Fibroblast of pulmonary artery (primary cell): Measurements from ENCODE around the gene UST.

ENCODE experiments used
- DNase-seq: peaks from one replicate; pipeline ENCODE4 v3.0.0-alpha.2; 2010; ENCODE audit warnings: low read depth
- H3K4me3 ChIP-seq: replicated peaks from 2 replicates; pipeline ENCODE4 v1.5.1; 2011; ENCODE audit warnings: low read depth, mild to moderate bottlenecking, control low read depth, low read length, moderate library complexity
- TF ChIP-seq, protein P1 (sequence below): IDR thresholded peaks from 2 replicates; pipeline ENCODE4 v1.5.1; 2011; ENCODE audit warnings: mild to moderate bottlenecking, control low read depth, low read length, inconsistent platforms; ENCODE audit errors: missing control alignments

UST gene

DNA sequence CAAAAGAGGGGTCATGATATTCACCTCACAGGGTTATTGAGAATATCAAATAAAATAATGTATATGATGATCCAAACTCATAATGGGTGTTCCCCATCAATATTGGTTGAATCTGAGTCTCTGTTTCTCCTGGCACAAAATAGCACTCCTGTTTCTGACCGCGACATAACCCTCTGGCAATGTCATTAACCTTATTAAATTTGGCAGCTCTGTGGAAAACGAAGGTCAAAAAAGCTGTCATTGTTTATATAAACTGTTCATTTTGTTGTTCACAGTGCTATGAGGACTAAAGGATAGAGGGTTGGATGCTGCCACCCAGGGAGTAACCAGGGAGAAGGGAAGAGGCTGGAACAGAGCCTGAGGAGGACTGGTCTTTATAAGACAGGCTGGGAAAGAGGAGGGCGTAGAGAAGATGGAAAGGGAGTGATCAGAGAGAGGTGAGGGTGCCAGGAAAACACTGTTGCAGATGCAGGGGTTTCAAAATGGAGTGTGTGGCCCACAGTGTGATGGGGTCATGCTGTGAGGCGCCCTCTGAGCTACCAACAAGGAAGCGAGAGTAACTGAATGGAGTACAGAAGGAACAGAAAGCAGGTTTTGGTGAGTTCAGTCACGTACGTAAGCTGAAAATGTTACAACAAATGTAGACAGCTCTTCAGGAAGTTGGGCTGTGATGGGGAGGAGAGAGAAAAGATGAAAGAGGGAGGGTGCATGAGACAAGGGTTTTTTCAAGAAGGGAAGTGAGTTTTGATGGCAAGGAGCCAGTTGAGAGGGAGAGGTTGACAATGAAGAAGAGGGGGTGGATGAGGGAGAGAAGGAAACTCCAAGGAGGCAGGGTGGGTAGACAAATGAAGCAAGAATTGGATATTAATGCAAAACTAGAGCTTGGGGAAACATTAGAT, 319.1 kb downstream of the UST start:
- peak; percentile 70 for DNase-seq
- no peak overlapping the region for H3K4me3 ChIP-seq
- TF ChIP-seq, protein P1, sequence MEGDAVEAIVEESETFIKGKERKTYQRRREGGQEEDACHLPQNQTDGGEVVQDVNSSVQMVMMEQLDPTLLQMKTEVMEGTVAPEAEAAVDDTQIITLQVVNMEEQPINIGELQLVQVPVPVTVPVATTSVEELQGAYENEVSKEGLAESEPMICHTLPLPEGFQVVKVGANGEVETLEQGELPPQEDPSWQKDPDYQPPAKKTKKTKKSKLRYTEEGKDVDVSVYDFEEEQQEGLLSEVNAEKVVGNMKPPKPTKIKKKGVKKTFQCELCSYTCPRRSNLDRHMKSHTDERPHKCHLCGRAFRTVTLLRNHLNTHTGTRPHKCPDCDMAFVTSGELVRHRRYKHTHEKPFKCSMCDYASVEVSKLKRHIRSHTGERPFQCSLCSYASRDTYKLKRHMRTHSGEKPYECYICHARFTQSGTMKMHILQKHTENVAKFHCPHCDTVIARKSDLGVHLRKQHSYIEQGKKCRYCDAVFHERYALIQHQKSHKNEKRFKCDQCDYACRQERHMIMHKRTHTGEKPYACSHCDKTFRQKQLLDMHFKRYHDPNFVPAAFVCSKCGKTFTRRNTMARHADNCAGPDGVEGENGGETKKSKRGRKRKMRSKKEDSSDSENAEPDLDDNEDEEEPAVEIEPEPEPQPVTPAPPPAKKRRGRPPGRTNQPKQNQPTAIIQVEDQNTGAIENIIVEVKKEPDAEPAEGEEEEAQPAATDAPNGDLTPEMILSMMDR = no peak

DNA sequence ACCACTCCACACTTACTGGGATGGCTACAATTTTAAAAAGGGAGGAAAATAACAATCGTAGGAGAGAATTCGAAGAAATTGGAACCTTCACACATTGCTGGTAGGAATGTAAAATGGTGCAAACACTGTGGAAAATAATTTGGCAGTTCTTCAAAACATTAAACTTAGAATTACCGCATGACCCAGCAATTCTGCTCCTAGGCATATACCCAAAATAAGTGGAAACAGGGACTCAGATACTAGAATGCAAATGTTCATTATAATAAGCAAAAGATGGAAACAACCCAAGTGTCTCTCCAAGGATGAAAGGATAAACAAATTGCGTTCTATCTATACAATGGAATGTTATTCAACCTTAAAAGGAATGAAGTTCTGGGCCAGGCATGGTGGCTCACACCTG, 325.2 kb downstream of the UST start:
- no peak overlapping the region for H3K4me3 ChIP-seq
- TF ChIP-seq, protein P1 = no peak

DNA sequence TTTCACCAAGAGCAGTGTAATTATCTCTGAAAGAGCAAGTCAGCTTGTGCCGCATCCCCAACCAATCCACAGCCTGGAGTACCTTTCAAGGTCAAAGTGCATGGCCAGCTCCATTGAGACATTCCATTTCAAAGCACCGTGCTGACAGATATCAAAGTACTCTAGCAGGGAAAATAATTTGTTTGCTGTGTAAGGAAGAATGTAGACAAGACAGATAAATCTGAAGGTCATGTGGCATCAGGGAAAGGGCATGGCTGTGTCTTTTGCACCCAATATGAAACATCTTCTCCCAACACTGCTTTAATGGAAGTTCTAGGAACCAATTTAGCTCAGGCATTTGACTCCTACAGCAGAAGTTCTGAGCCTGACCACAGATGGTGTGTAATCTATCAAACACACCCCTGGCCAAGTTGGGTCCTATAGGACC, 328.0 kb downstream of the UST start:
- H3K4me3 ChIP-seq = no peak overlapping the region
- no peak for DNase-seq
- TF ChIP-seq, protein P1 = no peak

More for the DNA sequence above, 325.2 kb downstream of the UST start:
- DNase-seq = no peak

DNA sequence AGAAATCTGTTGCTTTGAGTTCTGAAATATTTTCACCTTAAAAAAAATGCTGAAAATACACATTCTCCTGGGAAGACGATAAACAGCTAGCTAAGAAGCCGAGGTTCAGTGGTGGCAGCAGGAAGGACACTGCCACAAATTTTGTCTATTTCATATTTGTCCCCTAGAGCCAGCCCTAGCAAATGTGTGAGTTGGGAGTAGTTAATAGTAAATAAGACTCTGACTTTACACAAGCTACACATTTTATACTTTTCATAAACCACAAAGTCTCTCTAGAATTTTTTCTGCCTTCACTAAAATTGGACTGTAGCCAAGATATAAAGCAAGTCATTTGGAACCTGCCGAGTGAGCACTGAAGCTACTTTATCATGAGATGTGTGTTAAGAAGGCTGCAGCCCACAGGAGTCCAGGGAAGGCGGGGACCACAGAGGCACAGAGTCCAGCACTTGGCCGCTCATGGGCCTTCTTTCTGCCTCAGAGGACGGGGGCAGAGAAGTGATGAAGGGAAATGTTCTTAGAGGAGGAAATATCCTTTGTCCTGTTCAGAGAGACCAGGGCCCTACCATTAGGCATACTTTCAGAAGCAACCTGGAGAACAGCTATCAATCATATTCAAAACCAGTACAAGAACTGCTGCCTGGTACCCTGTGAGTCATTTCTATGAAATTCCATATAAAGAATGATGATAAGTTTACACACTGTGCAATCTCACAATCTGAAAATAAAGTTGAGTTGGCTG, 329.0 kb downstream of the UST start:
- no peak overlapping the region for H3K4me3 ChIP-seq
- peak; percentile 45 for DNase-seq
- TF ChIP-seq, protein P1 = no peak

DNA sequence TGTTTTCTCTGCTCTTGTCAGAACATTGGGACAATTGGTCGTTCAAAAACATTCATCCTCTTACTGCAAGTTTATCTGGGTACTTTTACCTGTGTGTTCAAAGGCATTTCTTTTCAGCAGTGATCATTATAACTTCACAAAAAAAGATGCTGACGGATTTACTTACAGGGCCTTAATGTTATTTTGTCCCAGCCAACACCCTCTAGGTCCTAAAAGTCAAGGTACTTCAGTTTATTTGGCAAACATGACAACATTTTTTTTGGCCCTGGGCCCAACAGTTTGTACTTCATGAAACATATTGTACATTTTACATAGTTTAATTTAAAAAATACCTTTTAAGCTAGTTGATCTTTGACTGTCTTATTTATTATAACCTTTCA, 329.5 kb downstream of the UST start:
- TF ChIP-seq, protein P1 = no peak
- no peak for DNase-seq
- H3K4me3 ChIP-seq = no peak overlapping the region

DNA sequence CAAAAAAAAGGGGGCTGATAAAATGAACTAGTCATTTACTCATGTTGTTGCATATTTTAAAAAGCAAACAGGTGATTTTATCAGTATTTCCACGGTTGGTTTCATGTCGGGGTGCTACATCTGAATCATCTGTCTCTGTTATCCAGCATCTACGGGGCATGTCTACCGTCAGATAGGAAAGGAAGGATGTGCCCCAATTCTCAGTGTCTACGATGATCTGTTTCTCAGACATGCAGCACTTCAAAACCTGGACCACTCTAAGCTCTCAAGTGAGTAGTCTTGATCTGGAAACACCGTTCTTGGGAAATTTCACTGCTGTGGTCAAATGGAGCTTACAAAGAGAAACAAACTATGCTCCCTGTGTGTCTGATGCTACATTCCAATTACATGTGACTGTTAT, 330.4 kb downstream of the UST start:
- no peak overlapping the region for H3K4me3 ChIP-seq
- TF ChIP-seq, protein P1 = no peak
- peak; percentile 45 for DNase-seq
